Measurements from ENCODE around the gene HEATR3. TPM values are rescaled to one million over a fixed set of nuclear protein-coding genes. Genes with fewer than 3 reads are reported as not detected.

The HEATR3 gene
- total RNA-seq, 1 experiment from 2014 or later = 28.0 TPM

DNA sequence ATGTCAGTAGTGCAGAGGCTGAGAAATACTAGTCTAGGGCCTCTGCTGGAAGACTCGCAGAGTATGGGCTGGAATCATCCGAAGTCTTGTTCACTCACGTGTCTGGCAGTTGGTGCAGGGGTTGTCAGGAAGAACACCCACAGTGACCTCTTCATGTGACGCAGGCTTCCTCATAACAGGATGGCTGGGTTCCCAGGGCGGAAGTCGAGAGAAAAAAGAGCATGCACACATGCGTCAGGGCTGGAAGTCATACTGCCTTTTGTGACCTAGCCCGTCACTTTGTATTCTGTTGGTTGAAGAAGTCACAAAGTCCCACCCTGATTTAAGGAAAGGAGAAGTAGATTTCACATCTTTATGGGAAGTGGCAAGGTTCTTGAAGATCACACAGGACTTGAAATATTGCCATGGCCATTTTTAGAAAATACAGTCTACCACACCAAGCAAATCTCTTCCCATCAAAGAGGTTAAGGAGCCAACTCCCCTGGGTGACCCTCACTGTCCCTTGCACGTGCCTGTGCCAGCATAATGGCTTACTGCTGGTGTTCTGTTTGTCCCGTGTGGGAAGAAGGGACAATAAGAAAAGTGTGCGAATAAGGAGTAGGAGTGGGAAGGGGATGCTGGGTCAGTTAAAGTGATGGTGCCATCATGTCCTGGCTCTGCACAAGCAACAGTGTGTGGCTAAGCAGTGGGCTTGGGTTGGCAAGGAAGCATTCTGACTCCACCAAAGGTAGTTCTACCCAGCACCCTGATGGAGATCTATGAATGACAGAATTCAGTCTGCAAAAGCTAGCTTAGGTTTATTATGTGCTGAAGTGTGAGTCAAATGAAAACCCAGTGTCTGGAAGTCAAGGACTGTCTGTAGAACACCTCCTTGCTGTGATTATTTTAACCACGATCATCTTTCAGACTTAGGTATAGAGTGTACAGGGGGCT is 28.1 kb downstream of the HEATR3 start:
- no peak for ATAC-seq
- H3K27me3 Mint-ChIP-seq (ENCODE audit: low read depth) = no peaks in the 10 kb centered on the region
- CTCF ChIA-PET = interaction anchor here (1.6 kb wide), 1 partner anchor 117 kb away, joined by 4 read pairs; no protein-coding TSS in a partner anchor
- no peak overlapping the region for H3K4me3 Mint-ChIP-seq
- H3K36me3 Mint-ChIP-seq = peaks cover 28% of the 10 kb centered on the region
- H3K4me1 Mint-ChIP-seq = no peaks in the 10 kb centered on the region
- no peaks in the 10 kb centered on the region for H3K9me3 Mint-ChIP-seq
- TF ChIP-seq ZBTB21 (CRISPR knock-in tag; IDR thresholded peaks at IDR 0.05; ENCODE audit: borderline replicate concordance) (no peak), ZNF423 (CRISPR knock-in tag; IDR thresholded peaks at IDR 0.05) (no peak), ELF4 (CRISPR knock-in tag; IDR thresholded peaks at IDR 0.05; ENCODE audit: low read depth) (no peak), MYBL2 (CRISPR knock-in tag; IDR thresholded peaks at IDR 0.05) (no peak), FOXP1 (CRISPR knock-in tag; IDR thresholded peaks at IDR 0.05; ENCODE audit: borderline replicate concordance) (no peak), JAZF1 (CRISPR knock-in tag; IDR thresholded peaks at IDR 0.05) (no peak), ZNF121 (CRISPR knock-in tag; IDR thresholded peaks at IDR 0.05) (no peak), SOX15 (CRISPR knock-in tag; IDR thresholded peaks at IDR 0.05) (no peak), SP1 (CRISPR knock-in tag; conservative IDR thresholded peaks at IDR 0.05) (no peak), RORB (CRISPR knock-in tag; IDR thresholded peaks at IDR 0.05) (no peak), GRHL2 (CRISPR knock-in tag; IDR thresholded peaks at IDR 0.05; ENCODE audit: insufficient replicate concordance, severe bottlenecking) (no peak), CREM (CRISPR knock-in tag; IDR thresholded peaks at IDR 0.05) (no peak)
- TF ChIP-seq, protein P1, sequence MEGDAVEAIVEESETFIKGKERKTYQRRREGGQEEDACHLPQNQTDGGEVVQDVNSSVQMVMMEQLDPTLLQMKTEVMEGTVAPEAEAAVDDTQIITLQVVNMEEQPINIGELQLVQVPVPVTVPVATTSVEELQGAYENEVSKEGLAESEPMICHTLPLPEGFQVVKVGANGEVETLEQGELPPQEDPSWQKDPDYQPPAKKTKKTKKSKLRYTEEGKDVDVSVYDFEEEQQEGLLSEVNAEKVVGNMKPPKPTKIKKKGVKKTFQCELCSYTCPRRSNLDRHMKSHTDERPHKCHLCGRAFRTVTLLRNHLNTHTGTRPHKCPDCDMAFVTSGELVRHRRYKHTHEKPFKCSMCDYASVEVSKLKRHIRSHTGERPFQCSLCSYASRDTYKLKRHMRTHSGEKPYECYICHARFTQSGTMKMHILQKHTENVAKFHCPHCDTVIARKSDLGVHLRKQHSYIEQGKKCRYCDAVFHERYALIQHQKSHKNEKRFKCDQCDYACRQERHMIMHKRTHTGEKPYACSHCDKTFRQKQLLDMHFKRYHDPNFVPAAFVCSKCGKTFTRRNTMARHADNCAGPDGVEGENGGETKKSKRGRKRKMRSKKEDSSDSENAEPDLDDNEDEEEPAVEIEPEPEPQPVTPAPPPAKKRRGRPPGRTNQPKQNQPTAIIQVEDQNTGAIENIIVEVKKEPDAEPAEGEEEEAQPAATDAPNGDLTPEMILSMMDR (IDR thresholded peaks at IDR 0.05) = no peak
- DNase-seq (ENCODE audit: low spot score) = no peak
- POLR2A ChIA-PET = no interaction called here
- no peak overlapping the region; the same call in none of the 2 replicates for H3K27ac Mint-ChIP-seq

GRCh38 chr16:50096791-50097190 is 31.0 kb downstream of the HEATR3 start:
- ChIA-PET POLR2A (no interaction called here), CTCF (interaction anchor here (0.8 kb wide), 1 partner anchor 30 kb away, joined by 4 read pairs; no protein-coding TSS in a partner anchor)
- no peak overlapping the region for H3K27ac Mint-ChIP-seq
- DNase-seq (ENCODE audit: low spot score) (no peak), ATAC-seq (no peak)
- peaks cover 28% of the 10 kb centered on the region for H3K36me3 Mint-ChIP-seq
- no peaks in the 10 kb centered on the region for H3K9me3 Mint-ChIP-seq
- no peaks in the 10 kb centered on the region for H3K27me3 Mint-ChIP-seq (ENCODE audit: low read depth)
- H3K4me1 Mint-ChIP-seq = no peaks in the 10 kb centered on the region
- H3K4me3 Mint-ChIP-seq = no peak overlapping the region
- TF ChIP-seq RORB (CRISPR knock-in tag; IDR thresholded peaks at IDR 0.05) = no peak
- TF ChIP-seq NFATC4 (CRISPR knock-in tag; IDR thresholded peaks at IDR 0.05) = no peak
- TF ChIP-seq ZNF396 (CRISPR knock-in tag; IDR thresholded peaks at IDR 0.05; ENCODE audit: borderline replicate concordance) = no peak
- TF ChIP-seq, protein P2, sequence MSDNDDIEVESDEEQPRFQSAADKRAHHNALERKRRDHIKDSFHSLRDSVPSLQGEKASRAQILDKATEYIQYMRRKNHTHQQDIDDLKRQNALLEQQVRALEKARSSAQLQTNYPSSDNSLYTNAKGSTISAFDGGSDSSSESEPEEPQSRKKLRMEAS (CRISPR knock-in tag; IDR thresholded peaks at IDR 0.05) = no peak
- TF ChIP-seq GTF2I (CRISPR knock-in tag; conservative IDR thresholded peaks at IDR 0.05) = no peak
- no peak for TF ChIP-seq ATF1 (CRISPR knock-in tag; IDR thresholded peaks at IDR 0.05)
- no peak for TF ChIP-seq PREB (CRISPR knock-in tag; IDR thresholded peaks at IDR 0.05; ENCODE audit: borderline replicate concordance)
- TF ChIP-seq OVOL2 (CRISPR knock-in tag; IDR thresholded peaks at IDR 0.05; ENCODE audit: borderline replicate concordance) = no peak
- no peak for TF ChIP-seq EMX1 (CRISPR knock-in tag; IDR thresholded peaks at IDR 0.05)
- no peak for TF ChIP-seq SOX15 (CRISPR knock-in tag; IDR thresholded peaks at IDR 0.05)
- no peak for TF ChIP-seq E2F1 (CRISPR knock-in tag; IDR thresholded peaks at IDR 0.05)
- TF ChIP-seq, protein P3, sequence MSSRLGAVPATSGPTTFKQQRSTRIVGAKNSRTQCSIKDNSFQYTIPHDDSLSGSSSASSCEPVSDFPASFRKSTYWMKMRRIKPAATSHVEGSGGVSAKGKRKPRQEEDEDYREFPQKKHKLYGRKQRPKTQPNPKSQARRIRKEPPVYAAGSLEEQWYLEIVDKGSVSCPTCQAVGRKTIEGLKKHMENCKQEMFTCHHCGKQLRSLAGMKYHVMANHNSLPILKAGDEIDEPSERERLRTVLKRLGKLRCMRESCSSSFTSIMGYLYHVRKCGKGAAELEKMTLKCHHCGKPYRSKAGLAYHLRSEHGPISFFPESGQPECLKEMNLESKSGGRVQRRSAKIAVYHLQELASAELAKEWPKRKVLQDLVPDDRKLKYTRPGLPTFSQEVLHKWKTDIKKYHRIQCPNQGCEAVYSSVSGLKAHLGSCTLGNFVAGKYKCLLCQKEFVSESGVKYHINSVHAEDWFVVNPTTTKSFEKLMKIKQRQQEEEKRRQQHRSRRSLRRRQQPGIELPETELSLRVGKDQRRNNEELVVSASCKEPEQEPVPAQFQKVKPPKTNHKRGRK (CRISPR knock-in tag; IDR thresholded peaks at IDR 0.05; ENCODE audit: borderline replicate concordance) = no peak
- no peak for TF ChIP-seq NR1H2 (CRISPR knock-in tag; IDR thresholded peaks at IDR 0.05)
- no peak for TF ChIP-seq SMAD4 (CRISPR knock-in tag; IDR thresholded peaks at IDR 0.05)
- no peak for TF ChIP-seq GRHL2 (CRISPR knock-in tag; IDR thresholded peaks at IDR 0.05; ENCODE audit: insufficient replicate concordance, severe bottlenecking)
- no peak for TF ChIP-seq KAT7 (CRISPR knock-in tag; IDR thresholded peaks at IDR 0.05; ENCODE audit: borderline replicate concordance)
- TF ChIP-seq, protein P4, sequence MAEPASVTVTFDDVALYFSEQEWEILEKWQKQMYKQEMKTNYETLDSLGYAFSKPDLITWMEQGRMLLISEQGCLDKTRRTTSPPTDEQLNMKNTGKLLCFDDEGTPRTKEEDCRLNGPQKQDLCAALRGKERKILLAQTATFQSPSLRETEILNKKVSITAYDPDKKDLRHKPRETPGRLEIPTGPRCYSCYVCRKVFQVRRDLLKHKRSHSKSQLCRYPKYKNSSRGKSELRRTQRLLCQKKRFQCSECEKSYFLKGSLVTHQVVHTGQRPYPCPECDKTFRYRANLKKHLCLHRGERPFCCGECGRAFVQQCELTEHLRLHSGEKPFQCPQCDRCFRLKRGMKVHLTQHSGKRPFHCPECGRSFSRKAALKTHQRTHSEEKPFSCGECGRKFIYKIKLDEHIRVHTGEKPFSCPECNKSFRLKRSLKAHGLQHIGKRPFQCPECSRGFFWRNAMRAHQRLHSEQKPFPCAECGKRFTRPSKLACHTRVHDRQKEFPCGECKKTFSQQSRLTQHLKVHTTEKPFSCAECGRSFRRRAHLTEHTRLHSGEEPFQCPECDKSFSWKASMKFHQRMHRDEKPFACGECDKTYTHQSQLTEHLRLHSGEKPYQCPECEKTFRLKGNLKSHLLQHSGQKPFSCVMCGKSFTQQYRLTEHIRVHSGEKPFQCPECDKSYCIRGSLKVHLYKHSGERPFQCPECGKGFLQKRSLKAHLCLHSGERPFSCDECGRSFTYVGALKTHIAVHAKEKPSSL (CRISPR knock-in tag; conservative IDR thresholded peaks at IDR 0.05) = no peak
- TF ChIP-seq CREB1 (CRISPR knock-in tag; IDR thresholded peaks at IDR 0.05) = no peak
